Hepatocyte (in vitro differentiated cells): Measurements from ENCODE around the gene N4BP3. TPM values are rescaled to one million over a fixed set of nuclear protein-coding genes. Genes with fewer than 3 reads are reported as not detected.

Experiments
- DNase-seq: peaks from one replicate; pipeline ENCODE4 v3.0.0-alpha.2; 2016; ENCODE audit warnings: low spot score
- H2AFZ ChIP-seq: fragments of 200-600 bp; sonication (generic); 2 replicates; pipeline ENCODE4 v1.6.0; 2016; ENCODE audit warnings: antibody characterized with exemption, mild to moderate bottlenecking
- H3K27ac ChIP-seq: fragments of 200-600 bp; sonication (generic); 2 replicates; pipeline ENCODE4 v1.5.1; 2016; ENCODE audit warnings: mild to moderate bottlenecking
- H3K27me3 ChIP-seq: fragments of 200-600 bp; sonication (generic); 2 replicates; pipeline ENCODE4 v1.6.1; 2016
- H3K36me3 ChIP-seq: fragments of 200-600 bp; sonication (generic); replicated peaks from 2 replicates; pipeline ENCODE4 v1.5.1; 2016; ENCODE audit warnings: low read depth; ENCODE audit not compliant: insufficient read depth
- H3K4me1 ChIP-seq: fragments of 200-600 bp; sonication (generic); 2 replicates; pipeline ENCODE4 v1.5.1; 2016; ENCODE audit warnings: mild to moderate bottlenecking, moderate library complexity; ENCODE audit not compliant: insufficient read depth
- H3K4me2 ChIP-seq: fragments of 200-600 bp; sonication (generic); 2 replicates; pipeline ENCODE4 v1.6.0; 2016
- H3K4me3 ChIP-seq: fragments of 200-600 bp; sonication (generic); 2 replicates; pipeline ENCODE4 v1.5.1; 2016; ENCODE audit warnings: mild to moderate bottlenecking
- H3K79me2 ChIP-seq: fragments of 200-600 bp; sonication (generic); 2 replicates; pipeline ENCODE4 v1.6.0; 2017; ENCODE audit warnings: mild to moderate bottlenecking
- H3K9me2 ChIP-seq: fragments of 200-600 bp; sonication (generic); replicated peaks from 2 replicates; pipeline ENCODE4 v1.6.0; 2017; ENCODE audit warnings: mild to moderate bottlenecking; ENCODE audit not compliant: insufficient read depth
- H3K9me3 ChIP-seq: fragments of 200-600 bp; sonication (generic); 2 replicates; pipeline ENCODE4 v1.5.1; 2016; ENCODE audit warnings: low read depth, mild to moderate bottlenecking
- H4K20me1 ChIP-seq: fragments of 200-600 bp; sonication (generic); 2 replicates; pipeline ENCODE4 v1.6.0; 2016; ENCODE audit warnings: mild to moderate bottlenecking; ENCODE audit not compliant: insufficient read depth, poor library complexity, severe bottlenecking
- EZH2 ChIP-seq: fragments of 200-600 bp; sonication (generic); IDR thresholded peaks from 2 replicates; pipeline ENCODE4 v1.6.1; 2016; ENCODE audit warnings: antibody characterized with exemption, mild to moderate bottlenecking, borderline replicate concordance
- EZH2phosphoT487 ChIP-seq: fragments of 200-600 bp; sonication (generic); IDR thresholded peaks from one replicate; pipeline ENCODE4 v1.6.1; 2018; ENCODE audit warnings: antibody characterized with exemption, mild to moderate bottlenecking, low read depth, moderate library complexity; ENCODE audit not compliant: unreplicated experiment, severe bottlenecking
- WGBS: methylation state at CpG from one replicate; pipeline ENCODE4 v1.1.6; 2016; ENCODE audit warnings: low lambda C conversion rate; ENCODE audit errors: missing lambda C conversion rate; 5-methylcytosine and 5-hydroxymethylcytosine counted together
- polyA plus RNA-seq: library from polyadenylated mRNA; unstranded; fragments of >200 nt; fragmentation: Nextera tagmentation; extraction: Ambion mirVana; gene quantifications from 2 replicates; pipeline ENCODE4 v1.2.1, GENCODE V29; 2016
- total RNA-seq: library from RNA; depleted of rRNA; stranded (reverse); fragments of >200 nt; gene quantifications from 2 replicates; pipeline ENCODE4 v1.2.3, GENCODE V29; 2014
- TF ChIP-seq, protein P1 (sequence below): fragments of 200-600 bp; sonication (generic); IDR thresholded peaks from 2 replicates; pipeline ENCODE4 v1.5.1; 2016; ENCODE audit warnings: antibody characterized with exemption, mild to moderate bottlenecking; ENCODE audit not compliant: poor library complexity

The N4BP3 gene
- total and polyA plus RNA-seq, 2 experiments from 2014 or later = 1.6 to 2.3 TPM

DNA sequence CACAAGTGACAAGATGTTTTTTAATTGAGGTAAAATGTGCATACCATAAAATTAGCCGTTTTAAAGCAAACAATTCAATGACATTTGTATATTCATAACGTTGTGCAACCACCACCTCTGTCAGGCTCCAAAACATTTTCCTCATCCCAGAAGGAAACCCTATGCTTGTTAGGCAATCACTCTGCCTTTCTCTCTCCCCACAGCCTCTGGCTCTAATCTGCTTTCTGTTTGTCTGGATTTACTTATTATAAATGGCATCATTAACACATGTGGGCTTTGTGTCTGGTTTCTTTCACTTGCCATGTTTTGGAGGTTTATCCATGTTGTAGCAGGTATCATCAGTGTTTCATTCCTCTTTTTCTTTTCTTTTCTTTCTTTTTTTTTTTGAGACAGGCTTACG, 1.4 kb upstream of the N4BP3 start:
- Histone ChIP-seq H3K4me3 (no peak overlapping the region), H3K27me3 (peaks cover 16% of the 10 kb centered on the region), H3K79me2 (no peaks in the 10 kb centered on the region), H3K4me2 (no peak overlapping the region), H3K36me3 (no peaks in the 10 kb centered on the region), H3K9me2 (no peaks in the 10 kb centered on the region), H2AFZ (no peak overlapping the region), H3K9me3 (no peaks in the 10 kb centered on the region), H3K27ac (no peak overlapping the region), H4K20me1 (no peaks in the 10 kb centered on the region), H3K4me1 (peaks cover 29% of the 10 kb centered on the region)
- TF ChIP-seq, protein P1, sequence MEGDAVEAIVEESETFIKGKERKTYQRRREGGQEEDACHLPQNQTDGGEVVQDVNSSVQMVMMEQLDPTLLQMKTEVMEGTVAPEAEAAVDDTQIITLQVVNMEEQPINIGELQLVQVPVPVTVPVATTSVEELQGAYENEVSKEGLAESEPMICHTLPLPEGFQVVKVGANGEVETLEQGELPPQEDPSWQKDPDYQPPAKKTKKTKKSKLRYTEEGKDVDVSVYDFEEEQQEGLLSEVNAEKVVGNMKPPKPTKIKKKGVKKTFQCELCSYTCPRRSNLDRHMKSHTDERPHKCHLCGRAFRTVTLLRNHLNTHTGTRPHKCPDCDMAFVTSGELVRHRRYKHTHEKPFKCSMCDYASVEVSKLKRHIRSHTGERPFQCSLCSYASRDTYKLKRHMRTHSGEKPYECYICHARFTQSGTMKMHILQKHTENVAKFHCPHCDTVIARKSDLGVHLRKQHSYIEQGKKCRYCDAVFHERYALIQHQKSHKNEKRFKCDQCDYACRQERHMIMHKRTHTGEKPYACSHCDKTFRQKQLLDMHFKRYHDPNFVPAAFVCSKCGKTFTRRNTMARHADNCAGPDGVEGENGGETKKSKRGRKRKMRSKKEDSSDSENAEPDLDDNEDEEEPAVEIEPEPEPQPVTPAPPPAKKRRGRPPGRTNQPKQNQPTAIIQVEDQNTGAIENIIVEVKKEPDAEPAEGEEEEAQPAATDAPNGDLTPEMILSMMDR = no peak
- peak; percentile 48 for DNase-seq
- WGBS = 67% methylated on average over 3 of the region's 3 CpGs

DNA sequence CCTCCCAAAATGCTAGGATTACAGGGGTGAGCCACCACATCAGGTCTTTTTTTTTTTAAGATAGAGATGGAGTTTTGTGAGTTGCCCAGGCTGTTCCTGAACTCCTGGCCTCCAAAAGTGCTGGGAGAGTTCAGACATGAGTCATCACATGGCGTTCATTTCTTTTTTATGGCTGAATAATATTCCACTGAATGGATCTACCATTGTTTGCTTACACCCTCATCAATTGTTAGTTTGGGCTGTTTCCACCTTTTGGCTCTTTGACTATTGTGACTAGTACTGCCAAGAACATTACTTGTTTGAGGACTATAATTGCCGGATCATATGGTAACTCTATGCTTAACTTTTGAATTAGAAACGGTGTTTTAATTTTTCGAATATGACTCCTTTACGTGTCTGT, 787 bp upstream of the N4BP3 start:
- no peaks in the 10 kb centered on the region for H3K9me3 ChIP-seq
- no peak for DNase-seq
- no peak overlapping the region for H3K27ac ChIP-seq
- 89% methylated on average over 5 of the region's 5 CpGs for WGBS
- no peaks in the 10 kb centered on the region for H3K36me3 ChIP-seq
- no peak overlapping the region for H2AFZ ChIP-seq
- H3K4me1 ChIP-seq = peaks cover 29% of the 10 kb centered on the region
- H3K9me2 ChIP-seq = no peaks in the 10 kb centered on the region
- H3K27me3 ChIP-seq = peaks cover 16% of the 10 kb centered on the region
- peak overlapping the region; percentile 99 for H3K4me2 ChIP-seq
- H3K4me3 ChIP-seq = no peak overlapping the region
- no peaks in the 10 kb centered on the region for H4K20me1 ChIP-seq
- TF ChIP-seq EZH2phosphoT487 (no peak), EZH2 (no peak)
- TF ChIP-seq, protein P1 = no peak
- H3K79me2 ChIP-seq = no peaks in the 10 kb centered on the region

GRCh38 chr5:178113841-178114324, 551 bp downstream of the N4BP3 start:
- 1% methylated on average over 26 of the region's 41 CpGs for WGBS
- Histone ChIP-seq H3K9me2 (no peaks in the 10 kb centered on the region), H3K27me3 (peaks cover 16% of the 10 kb centered on the region)

More at GRCh38 chr5:178113841-178114324, 551 bp downstream of the N4BP3 start:
- Histone ChIP-seq H2AFZ (peak overlapping the region; percentile 63), H3K27ac (no peak overlapping the region), H3K79me2 (no peaks in the 10 kb centered on the region), H3K36me3 (no peaks in the 10 kb centered on the region), H3K4me2 (peak overlapping the region; percentile 99), H3K4me3 (peak overlapping the region; percentile 63), H3K9me3 (no peaks in the 10 kb centered on the region), H4K20me1 (no peaks in the 10 kb centered on the region), H3K4me1 (peaks cover 29% of the 10 kb centered on the region)
- TF ChIP-seq EZH2 = peak; percentile 35
- TF ChIP-seq, protein P1 = no peak
- TF ChIP-seq EZH2phosphoT487 = no peak
- no peak for DNase-seq
